PC-9 (cell line): ENCODE data around the gene AGBL2. TPM values are rescaled to one million over a fixed set of nuclear protein-coding genes. Genes with fewer than 3 reads are reported as not detected.

ENCODE experiments used
- BruUV-seq: library from RNA; stranded (reverse); fragments of 400-500 nt; replicated peaks from 2 replicates; lab custom pipeline; 2021; lab: Mats Ljungman, UMichigan
- CTCF ChIA-PET: fragments of 300-600 bp; sonication (Branson Sonifier 250); formaldehyde crosslinking; loops from one replicate; lab custom pipeline; 2022; ENCODE audit warnings: antibody characterized with exemption; lab: Charles Lee
- POLR2A ChIA-PET: fragments of 300-600 bp; sonication (Branson Sonifier 250); formaldehyde crosslinking; loops from one replicate; lab custom pipeline; 2022; ENCODE audit warnings: antibody characterized with exemption; ENCODE audit not compliant: unreplicated experiment; lab: Charles Lee
- DNase-seq, 2 experiments: peaks; one replicate each; pipeline versions ENCODE4 v3.0.0 to v3.0.0-alpha.2; 2015 to 2022; ENCODE audit warnings: mixed read lengths in 1 of 2
- H2AFZ ChIP-seq: fragments of 200-600 bp; sonication (generic); 2 replicates; pipeline ENCODE4 v1.8.1; 2017; ENCODE audit warnings: antibody characterized with exemption
- H3F3A ChIP-seq: fragments of 200-600 bp; sonication (generic); 2 replicates; pipeline ENCODE4 v1.8.1; 2017; ENCODE audit warnings: antibody characterized with exemption, mild to moderate bottlenecking, low read depth; ENCODE audit not compliant: insufficient read depth
- H3K27ac ChIP-seq: fragments of 200-600 bp; sonication (generic); 2 replicates; pipeline ENCODE4 v1.6.1; 2016; ENCODE audit warnings: mixed run types
- H3K27me3 ChIP-seq: fragments of 200-600 bp; sonication (generic); 2 replicates; pipeline ENCODE4 v1.6.1; 2016; ENCODE audit warnings: low read depth, mixed run types; ENCODE audit not compliant: insufficient read depth
- H3K36me3 ChIP-seq: fragments of 200-600 bp; sonication (generic); 2 replicates; pipeline ENCODE4 v1.6.1; 2016; ENCODE audit warnings: low read depth, mixed run types
- H3K4me1 ChIP-seq: fragments of 200-600 bp; sonication (generic); replicated peaks from 2 replicates; pipeline ENCODE4 v1.6.1; 2016; ENCODE audit warnings: mixed run types; ENCODE audit not compliant: insufficient read depth
- H3K4me2 ChIP-seq: fragments of 200-600 bp; sonication (generic); 2 replicates; pipeline ENCODE4 v1.6.1; 2017; ENCODE audit warnings: mixed run types
- H3K4me3 ChIP-seq: fragments of 200-600 bp; sonication (generic); 2 replicates; pipeline ENCODE4 v1.6.1; 2016; ENCODE audit warnings: mixed run types
- H3K79me2 ChIP-seq: fragments of 200-600 bp; sonication (generic); 2 replicates; pipeline ENCODE4 v1.6.1; 2017; ENCODE audit warnings: low read depth, mixed run types
- H3K9me2 ChIP-seq: fragments of 200-600 bp; sonication (generic); 2 replicates; pipeline ENCODE4 v1.8.1; 2017; ENCODE audit warnings: mild to moderate bottlenecking; ENCODE audit not compliant: insufficient read depth
- H3K9me3 ChIP-seq: fragments of 200-600 bp; sonication (generic); 2 replicates; pipeline ENCODE4 v1.8.1; 2016; ENCODE audit warnings: low read depth; ENCODE audit not compliant: insufficient read depth
- H4K20me1 ChIP-seq: fragments of 200-600 bp; sonication (generic); 2 replicates; pipeline ENCODE4 v1.8.1; 2017; ENCODE audit not compliant: insufficient read depth
- EZH2 ChIP-seq: fragments of 200-600 bp; sonication (generic); IDR thresholded peaks from 2 replicates; pipeline ENCODE4 v1.8.0; 2017; ENCODE audit warnings: antibody characterized with exemption, low read depth
- intact Hi-C: fragments of 100-400 bp; cut with micrococcal nuclease; formaldehyde crosslinking; loops from one replicate; pipeline ENCODE4 v1.10.0; 2022; ENCODE audit not compliant: unreplicated experiment
- total RNA-seq: library from RNA; stranded (reverse); gene quantifications from 2 replicates; pipeline ENCODE4 v1.2.3, GENCODE V29; 2021
- TF ChIP-seq, protein P1 (sequence below): fragments of 200-600 bp; sonication (generic); conservative IDR thresholded peaks from 2 replicates; pipeline ENCODE4 v1.6.1; 2017; ENCODE audit warnings: mixed run types, antibody characterized with exemption, mild to moderate bottlenecking, moderate library complexity

AGBL2 gene
- total RNA-seq, 1 experiment from 2014 or later: 13.1 TPM

DNA sequence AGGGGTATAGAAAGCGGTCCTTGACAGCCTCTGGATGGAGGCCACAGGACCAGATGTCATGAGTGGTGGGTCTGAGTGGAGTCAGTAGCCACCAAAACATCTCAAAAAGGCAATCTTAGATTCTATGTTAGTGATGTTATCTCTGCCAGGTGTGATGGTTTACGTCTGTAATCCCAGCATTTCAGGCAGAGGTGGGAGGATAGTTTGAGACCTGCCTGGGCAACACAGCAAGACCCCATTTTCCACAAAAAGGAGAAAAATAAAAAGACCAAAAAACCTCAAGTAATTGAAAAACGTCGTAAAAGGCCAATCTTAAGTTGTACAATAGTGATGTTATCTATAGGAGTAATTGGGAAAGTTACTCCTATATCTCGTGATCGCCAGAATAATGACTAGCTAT is 69.2 kb downstream of the AGBL2 start:
- no peak for DNase-seq
- Histone ChIP-seq H3K9me2 (no peaks in the 10 kb centered on the region), H3K27ac (no peak overlapping the region), H2AFZ (no peak overlapping the region), H3K4me1 (peaks cover 5% of the 10 kb centered on the region), H3F3A (no peaks in the 10 kb centered on the region; the same call in 1 of the 2 replicates), H4K20me1 (no peaks in the 10 kb centered on the region), H3K27me3 (no peaks in the 10 kb centered on the region), H3K79me2 (peaks cover 12% of the 10 kb centered on the region), H3K4me3 (no peak overlapping the region), H3K4me2 (no peak overlapping the region), H3K36me3 (no peaks in the 10 kb centered on the region), H3K9me3 (no peaks in the 10 kb centered on the region)
- ChIA-PET CTCF (no interaction called here), POLR2A (no interaction called here)
- no TSS peak for BruUV-seq
- intact Hi-C loops: no loop called here
- no peak for TF ChIP-seq EZH2
- TF ChIP-seq, protein P1, sequence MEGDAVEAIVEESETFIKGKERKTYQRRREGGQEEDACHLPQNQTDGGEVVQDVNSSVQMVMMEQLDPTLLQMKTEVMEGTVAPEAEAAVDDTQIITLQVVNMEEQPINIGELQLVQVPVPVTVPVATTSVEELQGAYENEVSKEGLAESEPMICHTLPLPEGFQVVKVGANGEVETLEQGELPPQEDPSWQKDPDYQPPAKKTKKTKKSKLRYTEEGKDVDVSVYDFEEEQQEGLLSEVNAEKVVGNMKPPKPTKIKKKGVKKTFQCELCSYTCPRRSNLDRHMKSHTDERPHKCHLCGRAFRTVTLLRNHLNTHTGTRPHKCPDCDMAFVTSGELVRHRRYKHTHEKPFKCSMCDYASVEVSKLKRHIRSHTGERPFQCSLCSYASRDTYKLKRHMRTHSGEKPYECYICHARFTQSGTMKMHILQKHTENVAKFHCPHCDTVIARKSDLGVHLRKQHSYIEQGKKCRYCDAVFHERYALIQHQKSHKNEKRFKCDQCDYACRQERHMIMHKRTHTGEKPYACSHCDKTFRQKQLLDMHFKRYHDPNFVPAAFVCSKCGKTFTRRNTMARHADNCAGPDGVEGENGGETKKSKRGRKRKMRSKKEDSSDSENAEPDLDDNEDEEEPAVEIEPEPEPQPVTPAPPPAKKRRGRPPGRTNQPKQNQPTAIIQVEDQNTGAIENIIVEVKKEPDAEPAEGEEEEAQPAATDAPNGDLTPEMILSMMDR: no peak

DNA sequence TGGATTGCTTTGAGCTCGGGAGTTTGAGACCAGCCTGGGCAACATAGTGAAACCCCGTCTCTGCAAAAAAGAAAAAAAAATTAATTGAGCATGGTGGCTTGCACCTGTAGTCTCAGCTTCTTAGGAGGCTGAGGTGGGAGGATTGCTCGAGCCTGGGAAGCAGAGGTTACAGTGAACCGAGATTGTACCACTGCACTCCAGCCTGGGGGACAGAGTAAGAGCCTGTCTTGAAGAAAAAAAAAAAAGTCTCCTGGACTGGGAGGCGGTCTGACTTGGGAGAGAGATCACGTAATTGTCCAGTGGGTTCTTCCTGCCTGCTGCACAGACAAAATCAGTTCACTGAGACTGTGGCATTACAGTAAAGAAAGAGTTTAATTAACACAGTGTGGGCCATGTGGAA is 69.7 kb downstream of the AGBL2 start:
- Histone ChIP-seq H3K4me3 (no peak overlapping the region), H2AFZ (no peak overlapping the region), H4K20me1 (no peaks in the 10 kb centered on the region), H3K4me1 (peaks cover 9% of the 10 kb centered on the region), H3K27me3 (no peaks in the 10 kb centered on the region), H3K36me3 (no peaks in the 10 kb centered on the region), H3K9me3 (no peaks in the 10 kb centered on the region), H3K79me2 (peaks cover 17% of the 10 kb centered on the region), H3K4me2 (no peak overlapping the region), H3F3A (no peaks in the 10 kb centered on the region; the same call in 1 of the 2 replicates), H3K9me2 (no peaks in the 10 kb centered on the region), H3K27ac (no peak overlapping the region)
- BruUV-seq: no TSS peak
- ChIA-PET CTCF (no interaction called here), POLR2A (no interaction called here)
- DNase-seq: no peak
- no peak for TF ChIP-seq EZH2
- TF ChIP-seq, protein P1: no peak
- intact Hi-C loops: no loop called here

DNA sequence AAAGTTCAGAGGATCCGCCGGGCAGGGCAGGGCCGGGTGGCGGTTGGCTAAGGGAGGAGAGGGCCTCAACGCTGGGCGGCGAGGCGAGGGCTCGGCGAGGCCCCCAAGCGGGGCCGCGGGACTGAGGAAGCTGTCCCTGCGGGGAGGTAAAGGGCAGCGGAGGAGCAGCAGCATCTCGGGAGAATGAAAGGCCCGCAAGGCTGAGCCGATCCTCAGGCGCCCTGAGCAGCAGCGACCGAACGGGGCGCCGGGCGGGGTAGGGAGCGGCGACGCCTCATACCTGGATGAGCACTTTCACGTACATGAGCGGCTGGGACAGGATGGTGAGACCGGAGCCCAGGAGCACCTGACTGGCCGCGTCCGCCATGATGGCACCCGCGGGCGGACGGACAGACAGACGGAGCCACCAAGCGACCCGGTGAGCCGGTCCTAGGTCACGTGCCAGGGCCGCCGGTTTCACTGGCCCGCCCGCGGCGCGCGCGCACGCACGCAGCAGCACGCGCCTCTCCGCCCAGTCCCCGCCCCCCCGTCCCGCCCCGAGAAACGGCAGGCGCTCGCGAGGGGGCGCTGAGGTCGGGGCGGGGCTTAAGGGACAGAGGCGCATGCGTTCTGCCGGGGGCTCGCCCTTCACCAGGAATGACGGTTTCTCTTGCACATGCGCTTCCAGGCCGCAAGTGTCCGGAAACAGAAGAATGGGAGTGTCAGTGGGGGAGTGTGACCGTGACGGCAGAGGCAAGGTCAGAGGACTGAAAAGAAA is 72.9 kb downstream of the AGBL2 start, which contains the start of gene MTCH2:
MTCH2 (minus strand) TSS at position 461 of the 757 bp plus-strand sequence; CDS start at position 367, 94 bp downstream.
- ChIA-PET POLR2A (interaction anchor here (0.6 kb wide), 1 partner anchor 133 kb away, joined by 4 read pairs; no protein-coding TSS in a partner anchor), CTCF (no interaction called here)
- intact Hi-C loops: loop anchor here (1.0 to 2.0 kb wide), 3 partner anchors 73 to 411 kb away; partner anchors contain the start of genes AGBL2 and FNBP4
- no peak for TF ChIP-seq EZH2
- TF ChIP-seq, protein P1: peak; percentile 18; the same call in 1 of the 2 replicates
- H2AFZ ChIP-seq: peak within 1 kb of the TSS; percentile 94
- peaks cover 4% of the 10 kb centered on the region; the same call in 1 of the 2 replicates for H3F3A ChIP-seq
- H3K9me3 ChIP-seq: no peaks in the 10 kb centered on the region
- peak within 1 kb of the TSS; percentile 89 for H3K4me2 ChIP-seq
- H3K27me3 ChIP-seq: no peaks in the 10 kb centered on the region
- peak within 1 kb of the TSS; percentile 94 for H3K4me3 ChIP-seq
- peak; percentile 86 to 98 for DNase-seq
- H4K20me1 ChIP-seq: no peaks in the 10 kb centered on the region
- no peaks in the 10 kb centered on the region for H3K9me2 ChIP-seq
- BruUV-seq: no TSS peak
- peaks cover 32% of the 10 kb centered on the region for H3K79me2 ChIP-seq
- H3K36me3 ChIP-seq: peaks cover 9% of the 10 kb centered on the region; the same call in 1 of the 2 replicates
- peak within 1 kb of the TSS; percentile 74 for H3K27ac ChIP-seq
- H3K4me1 ChIP-seq: peaks cover 9% of the 10 kb centered on the region
